Sigmoid colon (tissue), 7 donors: ENCODE data around the gene PTMA. TPM values are rescaled to one million over a fixed set of nuclear protein-coding genes. Genes with fewer than 3 reads are reported as not detected.
A peak's percentile ranks its signal among the peaks of the same experiment; 100 is the strongest.
"Not testable (repeated sequence)": the region's sequence is repeated elsewhere in the genome, so short reads cannot be mapped to it uniquely, and the experiment has no call there.

Experiments
- DNase-seq: peaks from one replicate; pipeline ENCODE4 v3.0.0-alpha.2; 2019
- H3K27ac ChIP-seq, 4 donors: fragments of 200-600 bp; sonication (generic); one replicate each; pipeline ENCODE4 v1.5.1; 2016 to 2019; ENCODE audit warnings: mild to moderate bottlenecking in 1 of 4
- H3K27me3 ChIP-seq, 3 donors: fragments of 200-600 bp; sonication (generic); one replicate each; pipeline ENCODE4 v1.5.1; 2019; ENCODE audit warnings: mild to moderate bottlenecking in 1 of 3
- H3K36me3 ChIP-seq, 4 donors: fragments of 200-600 bp; sonication (generic); one replicate each; pipeline ENCODE4 v1.5.1; 2016 to 2019
- H3K4me1 ChIP-seq, 4 donors: fragments of 200-600 bp; sonication (generic); one replicate each; pipeline ENCODE4 v1.5.1; 2017 to 2019
- H3K4me3 ChIP-seq, 4 donors: fragments of 200-600 bp; sonication (generic); one replicate each; pipeline ENCODE4 v1.5.1; 2017 to 2019; ENCODE audit warnings: mild to moderate bottlenecking in 2 of 4, moderate library complexity in 1 of 4
- H3K9me3 ChIP-seq, 4 donors: fragments of 200-600 bp in 3 of 4; sonication (generic) in 3 of 4; one replicate each; pipeline versions ENCODE4 v1.5.1 to v1.6.1; 2013 to 2019
- EP300 ChIP-seq, 4 donors: sonication (generic); formaldehyde crosslinking; IDR thresholded peaks; one replicate each; pipeline ENCODE4 v1.6.1; 2017; ENCODE audit warnings: antibody characterized with exemption in 4 of 4
- POLR2A ChIP-seq, 2 donors: fragments of 450-650 bp; IDR thresholded peaks; one replicate each; pipeline ENCODE4 v1.6.1; 2016; ENCODE audit warnings: antibody characterized with exemption in 2 of 2, mild to moderate bottlenecking in 2 of 2, moderate library complexity in 2 of 2
- POLR2AphosphoS5 ChIP-seq, 4 donors: sonication (generic); formaldehyde crosslinking; IDR thresholded peaks; one replicate each; pipeline ENCODE4 v1.6.1; 2017; ENCODE audit warnings: antibody characterized with exemption in 4 of 4
- WGBS, 2 donors: extraction: QIAGEN DNeasy Blood & Tissue Kit; methylation state at CpG; one replicate each; pipeline ENCODE4 v1.1.7; 2013; 5-methylcytosine and 5-hydroxymethylcytosine counted together
- intact Hi-C: fragments of 100-400 bp; cut with DNase I; formaldehyde crosslinking; loops from one replicate; pipeline ENCODE4 v1.15.1; 2023
- polyA plus RNA-seq, 3 donors: library from polyadenylated mRNA; stranded (reverse); fragments of 200-250 nt; gene quantifications; one replicate each; pipeline ENCODE4 v1.2.3, GENCODE V29; 2013
- total RNA-seq, 4 donors: library from RNA; depleted of rRNA; stranded (reverse); fragments of >200 nt; gene quantifications; one replicate each; pipeline ENCODE4 v1.1.0, GENCODE V29; 2016
- TF ChIP-seq, protein P1 (sequence below), 4 experiments: fragments of 450-650 bp in 3 of 4; fragments of 200-600 bp in 1 of 4; IDR thresholded peaks; one replicate each; pipeline ENCODE4 v1.5.1; 2016 to 2019; ENCODE audit warnings: antibody characterized with exemption in 4 of 4, mild to moderate bottlenecking in 3 of 4, moderate library complexity in 2 of 4
- donor health status: healthy with polysubstance abuse.
- donor health status: Bipolar disorder and iron deficiency.
- donor health status: healthy.

Gene PTMA
- 1,000 to 10,000 TPM in 2 of 4 donors, 100 to 1,000 TPM in 2; 807 to 1,142 (median 1,007) TPM for total RNA-seq
- 1,000 to 10,000 TPM; 1,787 to 2,683 (median 1,800) TPM for polyA plus RNA-seq

DNA sequence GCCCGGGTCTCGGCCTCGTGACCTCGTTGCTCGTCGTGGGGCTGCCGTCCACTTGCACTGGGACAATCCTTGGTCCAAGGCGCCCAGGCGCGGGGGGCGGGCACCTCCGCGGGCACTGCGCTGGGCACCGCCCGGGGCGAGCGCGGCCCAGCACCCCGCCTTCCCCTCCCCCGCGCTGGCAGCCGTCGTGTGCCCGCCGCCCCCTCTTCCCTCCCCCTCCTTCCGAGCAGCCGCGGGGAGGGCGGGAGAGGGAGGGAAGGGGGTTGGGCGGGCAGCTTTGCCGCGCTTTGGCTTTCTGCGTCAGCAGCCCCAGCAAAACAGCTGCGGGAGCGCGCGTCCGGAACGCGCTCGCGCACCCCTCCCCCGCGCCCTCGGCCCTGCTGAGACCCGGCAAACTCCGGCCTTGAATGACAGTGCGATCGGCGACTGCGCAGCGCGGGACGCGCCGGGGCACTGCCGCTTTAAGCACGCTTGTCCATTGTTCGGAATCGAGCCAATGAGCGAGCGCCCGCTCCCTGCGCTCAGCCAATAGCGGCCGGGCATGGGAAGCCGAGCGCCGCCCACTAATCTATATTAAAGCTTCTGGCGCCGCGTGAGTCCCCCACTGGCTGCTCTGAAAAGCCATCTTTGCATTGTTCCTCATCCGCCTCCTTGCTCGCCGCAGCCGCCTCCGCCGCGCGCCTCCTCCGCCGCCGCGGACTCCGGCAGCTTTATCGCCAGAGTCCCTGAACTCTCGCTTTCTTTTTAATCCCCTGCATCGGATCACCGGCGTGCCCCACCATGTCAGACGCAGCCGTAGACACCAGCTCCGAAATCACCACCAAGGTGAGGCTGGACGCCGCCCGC lies at the start of gene PTMA:
Gene PTMA (plus strand): TSS at position 599 of the 846 bp plus-strand sequence. CDS start 182 bp downstream, at position 781.
- H3K27ac ChIP-seq = peak within 1 kb of the TSS; percentile 96 to 100 (median 99)
- 0 to 1% methylated on average over 96 to 97 of the region's 97 CpGs for WGBS, 2 donors
- peak in 2 of 4 donors; percentile 77 to 79 for TF ChIP-seq EP300 (IDR thresholded peaks at IDR 0.05)
- peak; percentile 99 to 100 (median 99) for TF ChIP-seq POLR2AphosphoS5 (IDR thresholded peaks at IDR 0.05)
- peak; percentile 99 for TF ChIP-seq POLR2A (IDR thresholded peaks at IDR 0.05)
- TF ChIP-seq, protein P1, sequence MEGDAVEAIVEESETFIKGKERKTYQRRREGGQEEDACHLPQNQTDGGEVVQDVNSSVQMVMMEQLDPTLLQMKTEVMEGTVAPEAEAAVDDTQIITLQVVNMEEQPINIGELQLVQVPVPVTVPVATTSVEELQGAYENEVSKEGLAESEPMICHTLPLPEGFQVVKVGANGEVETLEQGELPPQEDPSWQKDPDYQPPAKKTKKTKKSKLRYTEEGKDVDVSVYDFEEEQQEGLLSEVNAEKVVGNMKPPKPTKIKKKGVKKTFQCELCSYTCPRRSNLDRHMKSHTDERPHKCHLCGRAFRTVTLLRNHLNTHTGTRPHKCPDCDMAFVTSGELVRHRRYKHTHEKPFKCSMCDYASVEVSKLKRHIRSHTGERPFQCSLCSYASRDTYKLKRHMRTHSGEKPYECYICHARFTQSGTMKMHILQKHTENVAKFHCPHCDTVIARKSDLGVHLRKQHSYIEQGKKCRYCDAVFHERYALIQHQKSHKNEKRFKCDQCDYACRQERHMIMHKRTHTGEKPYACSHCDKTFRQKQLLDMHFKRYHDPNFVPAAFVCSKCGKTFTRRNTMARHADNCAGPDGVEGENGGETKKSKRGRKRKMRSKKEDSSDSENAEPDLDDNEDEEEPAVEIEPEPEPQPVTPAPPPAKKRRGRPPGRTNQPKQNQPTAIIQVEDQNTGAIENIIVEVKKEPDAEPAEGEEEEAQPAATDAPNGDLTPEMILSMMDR (IDR thresholded peaks at IDR 0.05) = no peak
- intact Hi-C loops = loop anchor here (1.0 kb wide), 1 partner anchor 46 kb away; no protein-coding TSS in a partner anchor
- peak; percentile 100 for DNase-seq
- H3K27me3 ChIP-seq = no peaks in the 10 kb centered on the region
- H3K4me3 ChIP-seq = peak within 1 kb of the TSS; percentile 71 to 98 (median 90)
- H3K4me1 ChIP-seq = peaks cover 3 to 47% (median 35%) of the 10 kb centered on the region in 4 donors
- peaks cover 0 to 19% (median 13%) of the 10 kb centered on the region in 4 donors for H3K36me3 ChIP-seq
- no peaks in the 10 kb centered on the region for H3K9me3 ChIP-seq

DNA sequence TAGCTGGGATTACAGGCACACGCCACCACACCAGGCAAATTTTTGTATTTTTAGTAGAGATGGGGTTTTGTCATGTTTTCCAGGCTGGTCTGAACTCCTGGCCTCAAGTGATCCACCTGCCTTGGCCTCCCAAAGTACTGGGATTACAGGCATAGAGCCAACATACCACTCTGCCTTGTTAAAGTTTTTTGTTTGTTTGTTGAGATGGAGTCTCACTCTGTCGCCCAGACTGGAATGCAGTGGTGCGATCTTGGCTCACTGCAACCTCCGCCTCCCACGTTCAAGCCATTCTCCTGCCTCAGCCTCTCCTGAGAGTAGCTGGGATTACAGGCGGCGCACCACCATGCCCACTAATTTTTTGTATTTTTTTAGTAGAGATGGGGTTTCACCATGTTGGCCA lies 48.3 kb upstream of the PTMA start:
- intact Hi-C loops, DNase-seq, H3K4me3 ChIP-seq, H3K36me3 ChIP-seq, H3K27ac ChIP-seq, H3K9me3 ChIP-seq, H3K27me3 ChIP-seq: not testable (repeated sequence)
- peaks cover 4 to 25% (median 15%) of the 10 kb centered on the region in 4 donors for H3K4me1 ChIP-seq
- WGBS, 2 donors = 92 to 94% methylated on average over 7 of the region's 7 CpGs

DNA sequence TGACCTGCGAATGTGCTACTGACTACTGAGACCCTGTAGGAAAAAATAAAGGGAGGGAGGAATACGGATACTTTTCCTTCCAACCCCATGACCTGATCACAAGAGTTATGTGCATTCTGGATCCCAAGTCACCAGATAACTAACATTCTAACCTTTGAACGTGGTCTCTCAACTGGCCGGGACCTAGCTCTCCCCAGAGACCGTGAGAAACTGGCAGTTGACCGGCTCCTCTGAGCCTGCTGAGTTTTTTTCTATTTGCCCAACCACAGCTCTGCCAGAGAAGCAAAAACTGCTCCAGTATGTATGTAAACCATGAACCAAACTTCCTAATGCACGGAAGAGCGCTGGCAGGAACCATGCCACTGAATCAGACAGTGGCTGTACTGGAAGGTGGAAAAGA lies 47.5 kb upstream of the PTMA start:
- Histone ChIP-seq H3K27me3 (no peaks in the 10 kb centered on the region), H3K27ac (peak overlapping the region in 2 of 4 donors; percentile 96 to 98), H3K4me3 (no peak overlapping the region), H3K4me1 (peaks cover 4 to 33% (median 23%) of the 10 kb centered on the region in 4 donors), H3K9me3 (no peaks in the 10 kb centered on the region), H3K36me3 (no peaks in the 10 kb centered on the region)
- intact Hi-C loops = no loop called here
- no peak for DNase-seq
- TF ChIP-seq, protein P1 (IDR thresholded peaks at IDR 0.05) = no peak
- no peak for TF ChIP-seq POLR2A (IDR thresholded peaks at IDR 0.05)
- TF ChIP-seq POLR2AphosphoS5 (IDR thresholded peaks at IDR 0.05) = no peak
- no peak for TF ChIP-seq EP300 (IDR thresholded peaks at IDR 0.05)
- WGBS, 2 donors = 84 to 95% methylated on average over 8 of the region's 8 CpGs

DNA sequence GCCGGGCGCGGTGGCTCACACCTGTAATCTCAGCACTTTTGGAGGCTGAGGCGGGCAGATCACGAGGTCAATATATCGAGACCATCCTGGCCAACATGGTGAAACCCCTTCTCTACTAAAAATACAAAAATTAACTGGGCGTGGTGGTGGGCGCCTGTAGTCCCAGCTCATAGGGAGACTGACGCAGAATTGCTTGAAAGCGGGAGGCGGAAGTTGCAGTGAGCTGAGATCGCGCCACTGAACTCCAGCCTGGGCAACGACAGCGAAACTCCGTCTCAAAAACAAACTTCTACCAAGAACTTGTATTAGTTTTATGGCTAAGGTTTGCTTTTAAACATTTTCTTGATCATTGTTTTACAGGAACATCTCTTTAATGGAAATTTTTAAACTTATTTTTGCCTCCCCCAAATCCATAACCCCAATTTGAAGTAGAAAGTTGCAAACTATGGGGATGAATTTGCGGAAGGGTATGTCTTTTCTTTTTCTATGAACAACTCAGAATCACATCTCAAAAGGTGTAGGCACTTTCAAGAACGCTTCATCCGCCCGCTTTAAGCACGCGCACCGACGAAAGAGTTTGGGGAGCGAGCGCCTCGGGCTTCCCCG lies 46.8 kb upstream of the PTMA start:
- Histone ChIP-seq H3K36me3 (no peaks in the 10 kb centered on the region), H3K27ac (peak overlapping the region; percentile 95 to 99 (median 97)), H3K27me3 (no peaks in the 10 kb centered on the region), H3K4me3 (peak overlapping the region; percentile 24 to 49 (median 43)), H3K9me3 (no peaks in the 10 kb centered on the region), H3K4me1 (peaks cover 4 to 36% (median 26%) of the 10 kb centered on the region in 4 donors)
- no peak for DNase-seq
- TF ChIP-seq POLR2AphosphoS5 (IDR thresholded peaks at IDR 0.05) = no peak
- no peak for TF ChIP-seq POLR2A (IDR thresholded peaks at IDR 0.05)
- TF ChIP-seq, protein P1 (IDR thresholded peaks at IDR 0.05) = no peak
- TF ChIP-seq EP300 (IDR thresholded peaks at IDR 0.05) = no peak
- intact Hi-C loops = loop anchor here (1.0 kb wide), 2 partner anchors 18 to 46 kb away; no protein-coding TSS in a partner anchor
- 64 to 75% methylated on average over 28 of the region's 28 CpGs for WGBS, 2 donors
